ENCODE data around the gene KASH5.

DNA sequence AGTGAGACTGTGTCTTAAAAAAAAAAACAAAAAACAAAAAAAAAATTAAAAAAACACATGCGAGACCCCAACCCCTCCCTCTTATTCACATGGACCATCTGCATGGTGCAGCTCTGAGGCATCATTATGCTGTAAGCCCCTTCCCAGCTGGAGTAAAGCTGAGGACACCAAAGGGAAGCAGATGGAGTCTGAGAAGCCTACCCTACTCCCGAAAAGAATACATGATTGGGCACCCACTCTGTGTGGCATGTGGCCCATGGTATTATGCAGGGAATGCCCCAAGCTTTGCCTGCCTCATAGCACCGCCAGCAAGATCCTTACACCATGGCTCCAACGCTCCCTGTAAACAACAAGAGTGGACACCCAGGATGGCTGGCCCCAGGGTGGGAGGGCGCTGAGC is 30.5 kb downstream of the KASH5 start:
- TF ChIP-seq, protein P1, sequence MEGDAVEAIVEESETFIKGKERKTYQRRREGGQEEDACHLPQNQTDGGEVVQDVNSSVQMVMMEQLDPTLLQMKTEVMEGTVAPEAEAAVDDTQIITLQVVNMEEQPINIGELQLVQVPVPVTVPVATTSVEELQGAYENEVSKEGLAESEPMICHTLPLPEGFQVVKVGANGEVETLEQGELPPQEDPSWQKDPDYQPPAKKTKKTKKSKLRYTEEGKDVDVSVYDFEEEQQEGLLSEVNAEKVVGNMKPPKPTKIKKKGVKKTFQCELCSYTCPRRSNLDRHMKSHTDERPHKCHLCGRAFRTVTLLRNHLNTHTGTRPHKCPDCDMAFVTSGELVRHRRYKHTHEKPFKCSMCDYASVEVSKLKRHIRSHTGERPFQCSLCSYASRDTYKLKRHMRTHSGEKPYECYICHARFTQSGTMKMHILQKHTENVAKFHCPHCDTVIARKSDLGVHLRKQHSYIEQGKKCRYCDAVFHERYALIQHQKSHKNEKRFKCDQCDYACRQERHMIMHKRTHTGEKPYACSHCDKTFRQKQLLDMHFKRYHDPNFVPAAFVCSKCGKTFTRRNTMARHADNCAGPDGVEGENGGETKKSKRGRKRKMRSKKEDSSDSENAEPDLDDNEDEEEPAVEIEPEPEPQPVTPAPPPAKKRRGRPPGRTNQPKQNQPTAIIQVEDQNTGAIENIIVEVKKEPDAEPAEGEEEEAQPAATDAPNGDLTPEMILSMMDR (conservative IDR thresholded peaks at IDR 0.05; ENCODE audit: low read depth in 2 of 2): no peak
- TF ChIP-seq POLR2AphosphoS5 (IDR thresholded peaks at IDR 0.05; ENCODE audit: low read depth) (no peak), JUNB (IDR thresholded peaks at IDR 0.05; ENCODE audit: unreplicated experiment) (no peak), EZH2 (IDR thresholded peaks at IDR 0.05; ENCODE audit: low read depth, unreplicated experiment) (no peak)
- TF ChIP-seq, protein P2, sequence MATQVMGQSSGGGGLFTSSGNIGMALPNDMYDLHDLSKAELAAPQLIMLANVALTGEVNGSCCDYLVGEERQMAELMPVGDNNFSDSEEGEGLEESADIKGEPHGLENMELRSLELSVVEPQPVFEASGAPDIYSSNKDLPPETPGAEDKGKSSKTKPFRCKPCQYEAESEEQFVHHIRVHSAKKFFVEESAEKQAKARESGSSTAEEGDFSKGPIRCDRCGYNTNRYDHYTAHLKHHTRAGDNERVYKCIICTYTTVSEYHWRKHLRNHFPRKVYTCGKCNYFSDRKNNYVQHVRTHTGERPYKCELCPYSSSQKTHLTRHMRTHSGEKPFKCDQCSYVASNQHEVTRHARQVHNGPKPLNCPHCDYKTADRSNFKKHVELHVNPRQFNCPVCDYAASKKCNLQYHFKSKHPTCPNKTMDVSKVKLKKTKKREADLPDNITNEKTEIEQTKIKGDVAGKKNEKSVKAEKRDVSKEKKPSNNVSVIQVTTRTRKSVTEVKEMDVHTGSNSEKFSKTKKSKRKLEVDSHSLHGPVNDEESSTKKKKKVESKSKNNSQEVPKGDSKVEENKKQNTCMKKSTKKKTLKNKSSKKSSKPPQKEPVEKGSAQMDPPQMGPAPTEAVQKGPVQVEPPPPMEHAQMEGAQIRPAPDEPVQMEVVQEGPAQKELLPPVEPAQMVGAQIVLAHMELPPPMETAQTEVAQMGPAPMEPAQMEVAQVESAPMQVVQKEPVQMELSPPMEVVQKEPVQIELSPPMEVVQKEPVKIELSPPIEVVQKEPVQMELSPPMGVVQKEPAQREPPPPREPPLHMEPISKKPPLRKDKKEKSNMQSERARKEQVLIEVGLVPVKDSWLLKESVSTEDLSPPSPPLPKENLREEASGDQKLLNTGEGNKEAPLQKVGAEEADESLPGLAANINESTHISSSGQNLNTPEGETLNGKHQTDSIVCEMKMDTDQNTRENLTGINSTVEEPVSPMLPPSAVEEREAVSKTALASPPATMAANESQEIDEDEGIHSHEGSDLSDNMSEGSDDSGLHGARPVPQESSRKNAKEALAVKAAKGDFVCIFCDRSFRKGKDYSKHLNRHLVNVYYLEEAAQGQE (IDR thresholded peaks at IDR 0.05; ENCODE audit: unreplicated experiment): no peak

Data from GM23338 (cell line).